ENCODE measurements around the gene RGL4. TPM values are rescaled to one million over a fixed set of nuclear protein-coding genes. Genes with fewer than 3 reads are reported as not detected.

The RGL4 gene
- total RNA-seq, 1 experiment from 2014 or later = not detected

- Histone ChIP-seq H3K9me3 (ENCODE audit: low read depth, low read length, poor library complexity, severe bottlenecking) (no peaks in the 10 kb centered on the region), H3K27me3 (replicated peaks; ENCODE audit: insufficient read depth, low read depth, low read length, poor library complexity) (no peaks in the 10 kb centered on the region), H3K4me1 (ENCODE audit: insufficient read depth, low read length, poor library complexity, severe bottlenecking) (no peaks in the 10 kb centered on the region), H3K4me3 (ENCODE audit: low read depth, low read length, poor library complexity, severe bottlenecking) (no peak overlapping the region), H3K27ac (ENCODE audit: low read depth, low read length, poor library complexity, severe bottlenecking) (no peak overlapping the region), H3K36me3 (ENCODE audit: insufficient read depth, low read length, poor library complexity, severe bottlenecking) (no peaks in the 10 kb centered on the region)
- CTCF ChIA-PET = interaction anchor here (0.6 kb wide), 1 partner anchor 792 kb away, joined by 3 read pairs; no protein-coding TSS in a partner anchor
- POLR2A ChIA-PET (ENCODE audit: low non-redundant PET) = no interaction called here
- no peak for DNase-seq (ENCODE audit: low spot score)
- no TSS peak for BruUV-seq (replicated peaks)
- TF ChIP-seq CTCF (conservative IDR thresholded peaks at IDR 0.05; ENCODE audit: low read depth, low read length) (no peak), EZH2 (IDR thresholded peaks at IDR 0.05; ENCODE audit: borderline replicate concordance, low read depth, low read length, poor library complexity, severe bottlenecking) (no peak)
- intact Hi-C loops (cut with micrococcal nuclease; ENCODE audit: unreplicated experiment) = no loop called here
Observed at GRCh38 chr22:23652286-23652685, 38.5 kb upstream of the RGL4 start.

- no peaks in the 10 kb centered on the region for H3K36me3 ChIP-seq (ENCODE audit: insufficient read depth, low read length, poor library complexity, severe bottlenecking)
- POLR2A ChIA-PET (ENCODE audit: low non-redundant PET) = no interaction called here
- BruUV-seq (replicated peaks) = no TSS peak
- intact Hi-C loops (cut with micrococcal nuclease; ENCODE audit: unreplicated experiment) = no loop called here
- H3K9me3 ChIP-seq (ENCODE audit: low read depth, low read length, poor library complexity, severe bottlenecking) = no peaks in the 10 kb centered on the region
- CTCF ChIA-PET = no interaction called here
- no peaks in the 10 kb centered on the region for H3K4me1 ChIP-seq (ENCODE audit: insufficient read depth, low read length, poor library complexity, severe bottlenecking)
- no peak for DNase-seq (ENCODE audit: low spot score)
- H3K27me3 ChIP-seq (replicated peaks; ENCODE audit: insufficient read depth, low read depth, low read length, poor library complexity) = no peaks in the 10 kb centered on the region
- no peak for TF ChIP-seq CTCF (conservative IDR thresholded peaks at IDR 0.05; ENCODE audit: low read depth, low read length)
- no peak for TF ChIP-seq EZH2 (IDR thresholded peaks at IDR 0.05; ENCODE audit: borderline replicate concordance, low read depth, low read length, poor library complexity, severe bottlenecking)
- H3K27ac ChIP-seq (ENCODE audit: low read depth, low read length, poor library complexity, severe bottlenecking) = no peak overlapping the region
- no peak overlapping the region for H3K4me3 ChIP-seq (ENCODE audit: low read depth, low read length, poor library complexity, severe bottlenecking)
Observed at GRCh38 chr22:23652711-23653110, 38.1 kb upstream of the RGL4 start.

GRCh38 chr22:23655891-23656475 is 34.8 kb upstream of the RGL4 start:
- Histone ChIP-seq H3K4me3 (ENCODE audit: low read depth, low read length, poor library complexity, severe bottlenecking) (no peak overlapping the region), H3K9me3 (ENCODE audit: low read depth, low read length, poor library complexity, severe bottlenecking) (no peaks in the 10 kb centered on the region), H3K36me3 (ENCODE audit: insufficient read depth, low read length, poor library complexity, severe bottlenecking) (peaks cover 5% of the 10 kb centered on the region), H3K27me3 (replicated peaks; ENCODE audit: insufficient read depth, low read depth, low read length, poor library complexity) (no peaks in the 10 kb centered on the region), H3K27ac (ENCODE audit: low read depth, low read length, poor library complexity, severe bottlenecking) (no peak overlapping the region), H3K4me1 (ENCODE audit: insufficient read depth, low read length, poor library complexity, severe bottlenecking) (no peaks in the 10 kb centered on the region)
- DNase-seq (ENCODE audit: low spot score) = no peak
- BruUV-seq (replicated peaks) = no TSS peak
- POLR2A ChIA-PET (ENCODE audit: low non-redundant PET) = no interaction called here
- CTCF ChIA-PET = no interaction called here
- intact Hi-C loops (cut with micrococcal nuclease; ENCODE audit: unreplicated experiment) = no loop called here
- TF ChIP-seq CTCF (conservative IDR thresholded peaks at IDR 0.05; ENCODE audit: low read depth, low read length) (no peak), EZH2 (IDR thresholded peaks at IDR 0.05; ENCODE audit: borderline replicate concordance, low read depth, low read length, poor library complexity, severe bottlenecking) (no peak)

Data from A673 (cell line).